Hematopoietic multipotent progenitor cell treated with erythropoietin and hydrocortisone succinate and interleukin-3 and kit ligand, for 15 days (in vitro differentiated cells): ENCODE measurements around the gene NGLY1.

Experiments used
- DNase-seq: peaks from one replicate; pipeline ENCODE4 v3.0.0-alpha.2; 2015; ENCODE audit warnings: low spot score

NGLY1 gene

DNA sequence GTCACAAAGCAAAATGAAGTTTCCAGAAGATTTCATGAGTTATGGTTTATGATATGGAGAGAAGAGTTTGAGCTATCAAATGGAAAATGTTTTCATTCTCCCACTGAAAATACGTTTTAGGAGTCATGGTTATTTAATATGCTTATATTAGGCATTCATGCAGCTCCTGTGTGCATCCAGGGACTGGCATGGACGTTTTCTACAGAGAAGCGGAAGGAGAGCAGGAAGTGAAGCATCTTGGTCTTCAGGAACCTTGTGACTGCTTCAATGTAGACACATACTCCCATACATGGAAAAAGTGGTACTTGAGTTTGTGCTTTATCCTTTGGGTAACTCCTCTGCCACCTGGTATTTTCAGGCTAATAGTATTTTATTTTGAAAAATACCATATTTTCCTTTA, 75.2 kb downstream of the NGLY1 start:
- DNase-seq = no peak

DNA sequence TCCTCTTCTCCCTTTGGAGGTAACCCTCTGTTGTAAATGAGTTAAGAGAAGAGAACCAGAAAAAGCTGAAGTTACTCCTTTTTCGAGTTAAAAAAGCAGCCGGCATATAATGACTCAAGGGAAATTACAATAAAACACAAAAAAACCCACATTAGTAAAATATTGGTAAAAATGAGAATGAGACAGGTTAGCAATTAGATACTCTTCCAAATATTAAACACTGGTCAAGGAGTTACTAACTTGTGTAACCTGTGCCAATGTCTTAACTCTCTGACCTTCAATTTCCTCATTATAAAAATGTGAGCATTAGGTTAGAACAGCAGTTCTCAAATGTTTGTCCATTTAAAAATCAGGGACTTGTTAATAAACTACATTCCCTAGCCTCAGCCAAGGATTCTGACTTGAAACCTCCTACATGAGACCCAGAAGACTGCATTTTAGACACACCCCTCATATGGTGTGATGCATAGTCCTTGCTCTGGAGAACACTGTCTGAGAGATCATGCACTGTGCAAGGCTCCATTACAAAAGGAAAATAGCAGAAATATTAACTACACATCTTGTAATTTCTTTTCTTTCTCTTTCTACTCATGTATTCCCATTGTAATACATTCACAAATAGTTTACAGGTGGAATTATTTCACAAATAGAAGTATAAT, 75.8 kb downstream of the NGLY1 start:
- no peak for DNase-seq

GRCh38 chr3:25706213-25706612, 77.0 kb downstream of the NGLY1 start:
- no peak for DNase-seq

- no peak for DNase-seq
These were observed 85.7 kb downstream of the NGLY1 start for GRCh38 chr3:25697553-25697952.

GRCh38 chr3:25695731-25696420, 87.4 kb downstream of the NGLY1 start:
- no peak for DNase-seq

- DNase-seq = no peak
These were observed 90.0 kb downstream of the NGLY1 start for GRCh38 chr3:25693238-25693637.

- no peak for DNase-seq
These were observed 90.9 kb downstream of the NGLY1 start for GRCh38 chr3:25692341-25692740.

GRCh38 chr3:25690768-25691533, 92.3 kb downstream of the NGLY1 start:
- DNase-seq = no peak

GRCh38 chr3:25689226-25689625, 94.0 kb downstream of the NGLY1 start:
- no peak for DNase-seq

DNA sequence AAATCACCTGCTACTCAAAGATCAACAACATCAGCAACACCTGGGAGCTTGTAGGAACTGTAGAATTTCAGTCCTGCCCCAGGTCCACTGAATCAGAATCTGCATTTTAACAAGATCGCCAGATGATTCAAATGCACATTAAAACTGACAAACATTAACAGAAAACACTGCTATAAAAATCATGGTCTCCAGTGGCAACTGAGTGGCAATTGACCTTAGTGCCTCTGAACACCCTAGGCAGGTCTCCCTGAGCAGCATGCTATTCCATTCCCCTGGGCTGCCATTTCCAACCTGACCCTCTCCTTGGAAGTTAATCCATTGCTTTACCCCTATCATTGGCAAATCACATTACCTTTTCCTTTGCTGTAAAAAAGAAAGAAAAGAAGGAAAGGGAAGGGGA, 95.5 kb downstream of the NGLY1 start:
- no peak for DNase-seq

GRCh38 chr3:25686766-25687165, 96.5 kb downstream of the NGLY1 start:
- no peak for DNase-seq

DNA sequence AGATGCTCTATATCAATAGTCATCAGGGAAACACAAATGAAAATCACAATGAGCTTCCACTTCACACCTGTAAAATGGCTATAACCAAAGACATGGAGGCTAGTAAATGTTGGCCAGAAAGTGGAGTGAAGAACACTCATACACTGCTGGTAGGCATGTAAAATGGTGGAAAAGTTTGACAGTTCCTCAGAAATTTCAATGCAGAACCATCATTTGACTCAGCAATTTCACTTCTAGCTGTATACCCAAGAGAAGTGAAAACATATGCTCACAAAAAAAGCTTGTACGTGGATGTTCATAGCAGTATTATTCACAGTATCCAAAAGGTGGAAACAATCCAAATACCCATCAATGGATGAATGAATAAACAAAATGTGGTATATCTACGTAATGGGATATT, 99.4 kb downstream of the NGLY1 start:
- no peak for DNase-seq

DNA sequence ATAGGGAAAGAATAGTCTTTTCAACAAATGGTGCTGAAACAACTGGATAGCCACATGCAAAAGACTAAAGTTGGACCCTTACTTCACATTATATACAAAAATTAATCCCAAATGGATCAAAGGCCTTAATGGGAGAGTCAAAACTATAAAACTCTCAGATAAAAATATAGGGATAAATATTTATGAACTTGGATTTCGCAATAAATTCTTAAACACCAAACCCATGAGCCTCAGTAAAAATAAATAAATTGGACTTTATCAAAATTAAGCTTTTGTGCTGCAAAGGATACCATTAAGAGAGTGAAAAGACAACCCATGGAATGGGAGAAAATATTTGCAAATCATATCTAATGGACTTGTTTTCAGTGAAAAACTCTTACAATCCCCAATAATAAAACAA, 99.8 kb downstream of the NGLY1 start:
- no peak for DNase-seq

DNA sequence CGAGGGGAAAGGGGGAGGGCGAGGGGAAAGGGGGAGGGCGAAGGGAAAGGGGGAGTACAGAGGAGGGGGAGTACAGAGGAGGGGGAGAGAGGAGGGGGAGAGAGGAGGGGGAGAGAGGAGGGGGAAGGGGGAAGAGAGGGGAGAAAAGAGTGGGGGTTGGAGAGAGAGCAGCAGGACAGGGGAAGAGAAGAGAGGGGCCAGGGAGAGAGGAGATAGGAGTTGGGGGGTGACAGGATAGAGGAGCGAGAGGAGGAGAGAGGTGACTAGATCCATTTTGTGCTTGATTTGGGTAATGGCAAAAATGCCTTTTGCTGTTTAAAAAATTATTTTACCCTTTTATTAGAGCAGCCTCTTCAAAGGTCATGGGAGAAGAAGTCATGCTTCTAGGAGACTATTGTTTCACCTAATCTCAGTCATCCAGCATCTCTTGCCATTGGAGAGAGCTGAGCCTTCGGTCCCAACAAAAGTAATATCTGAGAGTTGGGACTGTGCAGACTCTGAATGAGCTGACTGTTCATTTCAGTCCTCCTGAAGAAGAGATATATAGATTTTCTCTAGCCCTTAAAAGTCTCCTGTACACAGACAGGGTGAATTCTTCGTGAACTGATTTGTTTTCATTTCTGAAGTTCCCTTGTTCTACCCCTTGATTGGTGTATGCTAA, 103.5 kb downstream of the NGLY1 start:
- no peak for DNase-seq

DNA sequence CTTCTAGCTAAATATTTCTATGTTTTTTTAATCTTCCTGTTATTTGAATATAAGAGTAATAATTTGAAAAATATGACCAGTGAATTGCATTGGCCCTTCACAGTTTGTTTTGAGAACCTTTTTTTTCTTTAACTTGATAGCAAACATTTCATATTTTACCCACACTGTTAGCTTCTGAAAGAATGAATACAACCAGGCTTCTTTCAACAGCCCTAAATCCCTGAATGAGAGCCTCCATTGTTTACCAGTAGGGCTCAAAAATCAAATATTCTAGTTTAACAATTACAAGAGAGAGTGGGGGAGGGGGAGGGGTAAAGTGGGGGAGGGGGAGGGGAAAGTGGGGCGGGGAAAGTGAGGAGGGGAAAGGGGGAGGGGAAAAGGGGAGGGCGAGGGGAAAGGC, 104.1 kb downstream of the NGLY1 start:
- no peak for DNase-seq

- no peak for DNase-seq
These were observed 104.7 kb downstream of the NGLY1 start for GRCh38 chr3:25678581-25678980.

DNA sequence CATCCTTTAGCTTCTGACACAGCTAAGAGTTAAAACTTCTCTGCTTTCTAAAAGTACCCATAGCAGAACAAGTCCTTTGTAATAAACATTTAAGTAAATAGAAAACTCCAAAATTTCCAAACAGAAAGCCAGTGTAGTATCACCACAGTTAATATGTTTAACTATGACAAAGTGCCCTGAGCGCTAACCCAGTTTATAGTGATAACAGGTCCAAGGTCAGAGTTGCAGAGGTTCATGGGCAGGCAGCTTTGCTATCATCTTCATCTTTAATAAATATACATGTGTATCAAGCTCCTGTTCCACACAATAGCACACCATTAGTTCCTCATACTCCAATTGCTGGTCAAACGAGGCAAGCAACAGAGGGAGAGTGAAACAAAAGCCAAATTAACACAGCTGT, 106.1 kb downstream of the NGLY1 start:
- no peak for DNase-seq

DNA sequence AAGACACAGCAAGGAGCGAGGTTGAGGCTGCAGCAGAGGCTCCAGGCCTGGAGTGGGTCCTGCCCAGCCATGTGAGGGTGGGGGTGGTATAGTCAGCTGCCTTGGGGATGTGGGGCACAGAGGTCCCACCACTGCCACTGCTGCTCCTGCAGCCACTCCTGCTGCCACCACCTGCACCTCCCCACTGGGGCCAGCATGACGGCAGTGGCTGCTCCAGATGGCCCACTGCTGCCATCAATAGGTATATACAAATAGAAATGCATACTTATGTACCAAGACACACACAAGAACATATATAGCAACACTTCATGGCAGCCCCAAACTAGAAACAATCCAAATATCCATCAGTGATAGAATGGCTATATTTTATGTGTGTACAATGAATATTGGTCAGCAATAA, 108.6 kb downstream of the NGLY1 start:
- DNase-seq = no peak

GRCh38 chr3:25673738-25674298, 109.4 kb downstream of the NGLY1 start:
- no peak for DNase-seq
